AG09319 (cell line): ENCODE measurements around the gene SLBP.
"Not testable (repeated sequence)": the region's sequence is repeated elsewhere in the genome, so short reads cannot be mapped to it uniquely, and the experiment has no call there.

Experiments used
- DNase-seq: peaks from one replicate; pipeline ENCODE4 v3.0.0-alpha.2; 2010; ENCODE audit warnings: low read depth; ENCODE audit errors: extremely low read depth
- CTCF ChIP-seq: IDR thresholded peaks from 2 replicates; pipeline ENCODE4 v1.5.1; 2011; ENCODE audit warnings: low read depth, mild to moderate bottlenecking, inconsistent platforms, low read length, moderate library complexity

SLBP gene

GRCh38 chr4:1678244-1678643, 33.9 kb downstream of the SLBP start:
- no peak for TF ChIP-seq CTCF
- no peak for DNase-seq

DNA sequence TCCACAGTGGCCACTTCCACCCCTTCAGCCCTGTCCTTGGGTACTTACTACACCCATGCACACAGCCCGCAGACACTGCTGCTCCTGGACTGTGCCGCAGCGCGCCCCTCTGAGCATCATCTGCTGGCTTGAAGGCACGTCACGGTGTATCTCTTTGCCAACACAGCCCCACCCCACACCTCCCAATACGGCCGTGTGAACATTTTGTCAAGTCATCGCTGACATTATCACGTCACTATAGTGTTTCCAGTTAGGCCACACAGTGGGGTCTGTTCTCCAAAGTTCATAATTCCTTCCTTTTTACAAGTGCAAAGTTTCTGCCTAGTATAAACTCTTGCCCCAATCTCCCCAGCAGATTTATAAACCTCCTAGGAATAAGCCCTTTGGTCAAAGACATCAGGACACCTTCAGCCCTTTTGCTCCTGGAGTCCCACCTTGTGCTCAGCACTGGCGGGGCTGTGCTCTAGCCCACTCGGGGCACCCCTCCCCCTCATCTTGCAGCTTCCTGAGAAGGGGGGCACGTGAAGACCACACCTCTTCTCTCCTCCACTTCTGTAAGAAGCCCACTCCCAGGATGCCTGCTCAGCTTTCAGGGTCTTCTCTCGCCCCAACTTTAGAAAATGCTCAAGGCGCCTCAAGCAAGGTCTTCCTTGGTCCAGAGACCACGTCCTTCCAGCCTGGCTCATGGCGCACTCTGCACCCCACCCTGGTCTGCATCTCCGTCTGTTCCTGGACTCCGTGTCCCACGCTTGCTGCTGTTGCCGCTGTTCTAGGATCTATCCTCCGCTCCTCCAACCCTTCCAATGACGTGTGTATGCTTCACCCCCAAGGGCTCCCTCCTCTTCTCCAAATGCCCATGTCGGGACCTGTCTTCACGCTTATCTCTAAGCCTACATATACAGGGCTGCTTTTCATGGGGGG, 35.3 kb downstream of the SLBP start:
- TF ChIP-seq CTCF = no peak
- no peak for DNase-seq

- TF ChIP-seq CTCF = no peak
- DNase-seq = no peak
Measured at GRCh38 chr4:1675802-1676137, 36.3 kb downstream of the SLBP start.

GRCh38 chr4:1675136-1675801, 36.9 kb downstream of the SLBP start:
- DNase-seq = no peak
- no peak for TF ChIP-seq CTCF

- no peak for DNase-seq
- no peak for TF ChIP-seq CTCF
Measured at GRCh38 chr4:1674682-1675081, 37.4 kb downstream of the SLBP start.

DNA sequence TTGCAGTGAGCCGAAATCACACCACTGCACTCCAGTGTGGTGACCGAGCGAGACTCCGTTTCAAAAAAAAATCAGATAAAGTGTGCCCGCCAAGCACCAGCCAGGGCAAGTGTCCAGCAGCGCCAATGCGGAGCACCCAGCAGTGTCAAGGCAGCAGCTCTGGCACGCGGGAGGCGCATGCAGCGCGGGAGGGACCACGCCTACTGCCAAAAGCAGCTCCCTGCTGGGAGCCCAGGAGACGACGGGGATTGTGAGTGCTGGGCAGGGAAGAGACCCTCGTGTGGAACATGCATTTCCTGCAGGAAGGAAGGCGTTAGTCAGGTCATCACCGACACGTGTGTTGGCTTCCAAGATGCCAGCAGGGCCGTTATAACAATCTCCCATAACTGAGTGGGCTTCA, 38.4 kb downstream of the SLBP start:
- no peak for DNase-seq
- no peak for TF ChIP-seq CTCF

DNA sequence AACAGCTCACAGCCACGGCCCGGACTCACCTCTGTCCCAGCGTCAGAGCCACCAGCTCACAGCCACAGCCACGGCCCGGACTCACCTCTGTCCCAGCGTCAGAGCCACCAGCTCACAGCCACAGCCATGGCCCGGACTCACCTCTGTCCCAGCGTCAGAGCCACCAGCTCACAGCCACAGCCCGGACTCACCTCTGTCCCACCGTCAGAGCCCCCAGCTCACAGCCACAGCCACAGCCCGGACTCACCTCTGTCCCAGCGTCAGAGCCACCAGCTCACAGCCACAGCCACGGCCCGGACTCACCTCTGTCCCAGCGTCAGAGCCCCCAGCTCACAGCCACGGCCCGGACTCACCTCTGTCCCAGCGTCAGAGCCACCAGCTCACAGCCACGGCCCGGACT, 41.1 kb downstream of the SLBP start:
- DNase-seq = not testable (repeated sequence)

GRCh38 chr4:1670279-1670678, 41.8 kb downstream of the SLBP start:
- no peak for TF ChIP-seq CTCF
- no peak for DNase-seq
